Measurements from ENCODE around the gene ADNP. TPM values are rescaled to one million over a fixed set of nuclear protein-coding genes. Genes with fewer than 3 reads are reported as not detected.

ADNP gene
- polyA plus RNA-seq, 1 of the 3 experiments (the other 2 are of a cell fraction) = 13.3 TPM

- TF ChIP-seq IRF3 (IDR thresholded peaks at IDR 0.05; ENCODE audit: low read depth, low read length) (no peak), GATA2 (CRISPR knock-in tag; IDR thresholded peaks at IDR 0.05) (no peak), POLR2AphosphoS5 (IDR thresholded peaks at IDR 0.05; ENCODE audit: low read depth, low read length) (no peak)
Measured at GRCh38 chr20:50919567-50919966, 11.7 kb downstream of the ADNP start (continued).

- Histone ChIP-seq H3K36me3 (replicated peaks in 1 of 2; ENCODE audit: control insufficient read depth in 1 of 2, insufficient read depth in 2 of 2, low read length in 1 of 2) (peaks cover 28 to 46% of the 10 kb centered on the region in 2 experiments), H3K4me1 (ENCODE audit: control insufficient read depth in 1 of 2, insufficient read depth in 2 of 2, low read depth in 1 of 2, low read length in 1 of 2) (peaks cover 49 to 63% of the 10 kb centered on the region in 2 experiments), H3K4me2 (no peak overlapping the region), H2AFZ (ENCODE audit: low read depth) (no peak overlapping the region), H3K79me2 (ENCODE audit: insufficient read depth) (peaks cover 100% of the 10 kb centered on the region), H3K9ac (no peak overlapping the region), H3K4me3 (ENCODE audit: low read depth in 2 of 2, low read length in 1 of 2) (no peak overlapping the region), H4K20me1 (ENCODE audit: insufficient read depth) (peaks cover 100% of the 10 kb centered on the region), H3K9me3 (no peaks in the 10 kb centered on the region), H3K27ac (ENCODE audit: low read depth in 2 of 2, low read length in 1 of 2) (peak overlapping the region; percentile 16 to 71; a peak in 3 of 4 replicates), H3K9me2 (no peaks in the 10 kb centered on the region), H3F3A (replicated peaks; ENCODE audit: insufficient read depth) (peaks cover 53% of the 10 kb centered on the region), H3K27me3 (ENCODE audit: insufficient read depth) (no peaks in the 10 kb centered on the region)
- no peak for DNase-seq
- 50% methylated on average over 3 of the region's 3 CpGs for WGBS (ENCODE audit: low lambda C conversion rate)
- POLR2A ChIA-PET = interaction anchor here (0.7 kb wide), 1 partner anchor 91 kb away, joined by 3 read pairs; no protein-coding TSS in a partner anchor
- TF ChIP-seq IRF3 (IDR thresholded peaks at IDR 0.05; ENCODE audit: low read depth, low read length) (no peak), TCF12 (IDR thresholded peaks at IDR 0.05) (peak; percentile 23; the same call in 1 of the 2 replicates), JUND (IDR thresholded peaks at IDR 0.05) (no peak)
- CTCF ChIA-PET = interaction anchor here (0.8 to 5.1 kb wide), 2 partner anchors 11 to 123 kb away, joined by 3 to 58 read pairs; partner anchors contain the start of genes ADNP and BCAS4
Measured at GRCh38 chr20:50918403-50918802, 12.8 kb downstream of the ADNP start.

GRCh38 chr20:50916934-50917333 is 14.3 kb downstream of the ADNP start:
- DNase-seq = no peak
- TF ChIP-seq PBX3 (IDR thresholded peaks at IDR 0.05) (no peak), MAX (IDR thresholded peaks at IDR 0.05; ENCODE audit: low read depth) (no peak)
- Histone ChIP-seq H4K20me1 (ENCODE audit: insufficient read depth) (peaks cover 100% of the 10 kb centered on the region), H3K4me2 (peak overlapping the region; percentile 44), H3K27me3 (ENCODE audit: insufficient read depth) (no peaks in the 10 kb centered on the region), H3K4me1 (ENCODE audit: control insufficient read depth in 1 of 2, insufficient read depth in 2 of 2, low read depth in 1 of 2, low read length in 1 of 2) (peaks cover 46 to 65% of the 10 kb centered on the region in 2 experiments), H3K9ac (no peak overlapping the region; the same call in 1 of the 2 replicates), H3K9me2 (no peaks in the 10 kb centered on the region), H3K27ac (ENCODE audit: low read depth in 2 of 2, low read length in 1 of 2) (peak overlapping the region; percentile 71), H3F3A (replicated peaks; ENCODE audit: insufficient read depth) (peaks cover 64% of the 10 kb centered on the region), H3K4me3 (ENCODE audit: low read depth in 2 of 2, low read length in 1 of 2) (no peak overlapping the region), H3K79me2 (ENCODE audit: insufficient read depth) (peaks cover 99% of the 10 kb centered on the region), H3K9me3 (no peaks in the 10 kb centered on the region), H2AFZ (ENCODE audit: low read depth) (no peak overlapping the region), H3K36me3 (replicated peaks in 1 of 2; ENCODE audit: control insufficient read depth in 1 of 2, insufficient read depth in 2 of 2, low read length in 1 of 2) (peaks cover 31 to 37% of the 10 kb centered on the region in 2 experiments)
- POLR2A ChIA-PET = no interaction called here
- WGBS (ENCODE audit: low lambda C conversion rate) = 94% methylated on average over 3 of the region's 3 CpGs
- CTCF ChIA-PET = interaction anchor here (3.8 to 11.5 kb wide), 2 partner anchors 13 to 122 kb away, joined by 32 to 137 read pairs; partner anchors contain the start of genes ADNP and BCAS4

Measured in SK-N-SH (cell line).